Liver (tissue), 3 donors: Measurements from ENCODE around the gene TENM3.
A peak's percentile ranks its signal among the peaks of the same experiment; 100 is the strongest.

Source experiments
- FOXA1 ChIP-seq: IDR thresholded peaks from 2 replicates; pipeline ENCODE4 v1.6.1; 2016; ENCODE audit warnings: antibody characterized with exemption
- RAD21 ChIP-seq, 2 donors: IDR thresholded peaks; 2 replicates each; pipeline ENCODE4 v1.6.1; 2016; ENCODE audit warnings: antibody characterized with exemption in 2 of 2, mild to moderate bottlenecking in 2 of 2
- RXRA ChIP-seq, 2 donors: IDR thresholded peaks; 2 replicates each; pipeline ENCODE4 v1.6.1; 2017 to 2018; ENCODE audit warnings: antibody characterized with exemption in 2 of 2, mild to moderate bottlenecking in 1 of 2
- SP1 ChIP-seq: IDR thresholded peaks from 2 replicates; pipeline ENCODE4 v1.6.1; 2018; ENCODE audit warnings: antibody characterized with exemption, mild to moderate bottlenecking
- TAF1 ChIP-seq: conservative IDR thresholded peaks from 2 replicates; pipeline ENCODE4 v1.6.1; 2016; ENCODE audit warnings: antibody characterized with exemption, mild to moderate bottlenecking
- YY1 ChIP-seq: IDR thresholded peaks from 2 replicates; pipeline ENCODE4 v1.6.1; 2016; ENCODE audit warnings: antibody characterized with exemption, mild to moderate bottlenecking
- TF ChIP-seq, protein P1 (sequence below): IDR thresholded peaks from 2 replicates; pipeline ENCODE4 v1.6.1; 2016; ENCODE audit warnings: antibody characterized with exemption
- TF ChIP-seq, protein P2 (sequence below): fragments of 150-350 bp; IDR thresholded peaks from 2 replicates; pipeline ENCODE4 v1.5.1; 2017; ENCODE audit warnings: improper control_type of control experiment, low read depth, low read length; ENCODE audit not compliant: missing input control
- TF ChIP-seq, protein P3 (sequence below): IDR thresholded peaks from 2 replicates; pipeline ENCODE4 v1.6.1; 2016; ENCODE audit warnings: antibody characterized with exemption, mild to moderate bottlenecking
- TF ChIP-seq, protein P4 (sequence below): IDR thresholded peaks from 2 replicates; pipeline ENCODE4 v1.6.1; 2016; ENCODE audit warnings: antibody characterized with exemption
- donor health status: healthy.
- donor health status: healthy.

DNA sequence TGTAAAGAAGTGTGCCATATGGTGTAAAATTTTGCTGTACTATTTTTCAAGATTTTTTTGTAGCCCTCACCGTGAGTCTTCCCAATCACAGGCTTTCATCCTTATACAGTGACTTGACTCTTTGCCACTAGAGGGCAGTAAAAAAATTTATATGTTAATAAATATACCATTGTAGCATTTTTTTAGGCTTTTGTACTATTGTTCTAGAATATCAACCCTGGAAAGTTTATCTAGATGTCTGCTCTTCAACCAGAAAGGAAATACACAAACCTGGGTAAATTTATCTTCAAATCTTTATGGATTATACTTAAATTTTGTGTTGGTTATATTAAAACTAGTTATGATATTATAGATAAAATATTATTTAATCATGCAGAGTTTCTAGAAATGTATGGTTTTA is 235.3 kb downstream of the TENM3 start:
- TF ChIP-seq, protein P1, sequence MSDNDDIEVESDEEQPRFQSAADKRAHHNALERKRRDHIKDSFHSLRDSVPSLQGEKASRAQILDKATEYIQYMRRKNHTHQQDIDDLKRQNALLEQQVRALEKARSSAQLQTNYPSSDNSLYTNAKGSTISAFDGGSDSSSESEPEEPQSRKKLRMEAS: no peak
- no peak for TF ChIP-seq TAF1
- TF ChIP-seq RXRA (IDR thresholded peaks at IDR 0.05): no peak
- TF ChIP-seq YY1: no peak
- TF ChIP-seq, protein P2, sequence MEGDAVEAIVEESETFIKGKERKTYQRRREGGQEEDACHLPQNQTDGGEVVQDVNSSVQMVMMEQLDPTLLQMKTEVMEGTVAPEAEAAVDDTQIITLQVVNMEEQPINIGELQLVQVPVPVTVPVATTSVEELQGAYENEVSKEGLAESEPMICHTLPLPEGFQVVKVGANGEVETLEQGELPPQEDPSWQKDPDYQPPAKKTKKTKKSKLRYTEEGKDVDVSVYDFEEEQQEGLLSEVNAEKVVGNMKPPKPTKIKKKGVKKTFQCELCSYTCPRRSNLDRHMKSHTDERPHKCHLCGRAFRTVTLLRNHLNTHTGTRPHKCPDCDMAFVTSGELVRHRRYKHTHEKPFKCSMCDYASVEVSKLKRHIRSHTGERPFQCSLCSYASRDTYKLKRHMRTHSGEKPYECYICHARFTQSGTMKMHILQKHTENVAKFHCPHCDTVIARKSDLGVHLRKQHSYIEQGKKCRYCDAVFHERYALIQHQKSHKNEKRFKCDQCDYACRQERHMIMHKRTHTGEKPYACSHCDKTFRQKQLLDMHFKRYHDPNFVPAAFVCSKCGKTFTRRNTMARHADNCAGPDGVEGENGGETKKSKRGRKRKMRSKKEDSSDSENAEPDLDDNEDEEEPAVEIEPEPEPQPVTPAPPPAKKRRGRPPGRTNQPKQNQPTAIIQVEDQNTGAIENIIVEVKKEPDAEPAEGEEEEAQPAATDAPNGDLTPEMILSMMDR: peak; percentile 55
- no peak for TF ChIP-seq FOXA1
- TF ChIP-seq RAD21 (IDR thresholded peaks at IDR 0.05): peak; percentile 59 to 66
- TF ChIP-seq, protein P3, sequence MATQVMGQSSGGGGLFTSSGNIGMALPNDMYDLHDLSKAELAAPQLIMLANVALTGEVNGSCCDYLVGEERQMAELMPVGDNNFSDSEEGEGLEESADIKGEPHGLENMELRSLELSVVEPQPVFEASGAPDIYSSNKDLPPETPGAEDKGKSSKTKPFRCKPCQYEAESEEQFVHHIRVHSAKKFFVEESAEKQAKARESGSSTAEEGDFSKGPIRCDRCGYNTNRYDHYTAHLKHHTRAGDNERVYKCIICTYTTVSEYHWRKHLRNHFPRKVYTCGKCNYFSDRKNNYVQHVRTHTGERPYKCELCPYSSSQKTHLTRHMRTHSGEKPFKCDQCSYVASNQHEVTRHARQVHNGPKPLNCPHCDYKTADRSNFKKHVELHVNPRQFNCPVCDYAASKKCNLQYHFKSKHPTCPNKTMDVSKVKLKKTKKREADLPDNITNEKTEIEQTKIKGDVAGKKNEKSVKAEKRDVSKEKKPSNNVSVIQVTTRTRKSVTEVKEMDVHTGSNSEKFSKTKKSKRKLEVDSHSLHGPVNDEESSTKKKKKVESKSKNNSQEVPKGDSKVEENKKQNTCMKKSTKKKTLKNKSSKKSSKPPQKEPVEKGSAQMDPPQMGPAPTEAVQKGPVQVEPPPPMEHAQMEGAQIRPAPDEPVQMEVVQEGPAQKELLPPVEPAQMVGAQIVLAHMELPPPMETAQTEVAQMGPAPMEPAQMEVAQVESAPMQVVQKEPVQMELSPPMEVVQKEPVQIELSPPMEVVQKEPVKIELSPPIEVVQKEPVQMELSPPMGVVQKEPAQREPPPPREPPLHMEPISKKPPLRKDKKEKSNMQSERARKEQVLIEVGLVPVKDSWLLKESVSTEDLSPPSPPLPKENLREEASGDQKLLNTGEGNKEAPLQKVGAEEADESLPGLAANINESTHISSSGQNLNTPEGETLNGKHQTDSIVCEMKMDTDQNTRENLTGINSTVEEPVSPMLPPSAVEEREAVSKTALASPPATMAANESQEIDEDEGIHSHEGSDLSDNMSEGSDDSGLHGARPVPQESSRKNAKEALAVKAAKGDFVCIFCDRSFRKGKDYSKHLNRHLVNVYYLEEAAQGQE: no peak
- TF ChIP-seq, protein P4, sequence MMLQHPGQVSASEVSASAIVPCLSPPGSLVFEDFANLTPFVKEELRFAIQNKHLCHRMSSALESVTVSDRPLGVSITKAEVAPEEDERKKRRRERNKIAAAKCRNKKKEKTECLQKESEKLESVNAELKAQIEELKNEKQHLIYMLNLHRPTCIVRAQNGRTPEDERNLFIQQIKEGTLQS: no peak
- TF ChIP-seq SP1: no peak
